GM18868 (cell line): Measurements from ENCODE around the gene TTC28.

Experiments used
- ATAC-seq: cut with Tn5 transposase; IDR thresholded peaks from one replicate; pipeline ENCODE4 v1.9.1; 2021; ENCODE audit warnings: mild to moderate bottlenecking, moderate library complexity; ENCODE audit not compliant: unreplicated experiment

Gene TTC28

DNA sequence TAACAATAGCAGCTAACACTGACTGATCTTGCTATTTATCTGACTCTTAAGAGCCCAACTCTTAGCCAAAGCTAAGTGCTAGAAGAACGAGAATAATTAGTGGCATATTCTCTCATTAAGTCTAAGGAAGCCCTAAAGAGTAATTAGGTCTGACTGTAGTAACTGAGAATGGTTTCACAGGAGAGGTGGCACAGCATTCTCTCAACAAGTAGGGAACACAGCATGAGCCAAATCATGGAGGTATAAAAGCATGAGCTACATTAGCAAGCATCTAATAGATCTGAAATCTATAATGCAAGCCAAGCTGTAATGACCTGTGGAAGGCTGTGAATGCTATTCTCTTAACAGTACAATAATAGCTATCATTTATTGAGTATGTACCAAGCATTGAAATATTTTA, 230.6 kb downstream of the TTC28 start:
- no peak for ATAC-seq

GRCh38 chr22:28448625-28449024, 231.0 kb downstream of the TTC28 start:
- ATAC-seq: no peak

DNA sequence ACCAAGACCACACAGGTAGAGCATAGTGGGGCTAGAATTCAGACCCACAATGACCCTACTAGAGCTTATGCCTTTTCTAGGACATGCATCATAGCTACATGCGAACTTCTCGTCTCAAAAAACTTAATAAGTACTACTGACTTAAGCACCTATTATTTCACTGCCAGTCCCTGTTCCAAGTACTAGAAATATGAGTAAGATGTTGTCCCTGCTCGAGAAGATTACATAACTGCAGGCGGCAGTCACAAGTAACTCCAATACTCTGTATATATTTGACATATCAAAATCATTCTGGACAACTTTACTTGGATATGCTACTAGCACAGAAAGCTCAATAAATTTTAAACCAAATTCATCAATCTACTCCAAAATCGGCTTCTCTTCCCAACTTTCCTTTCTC, 235.0 kb downstream of the TTC28 start:
- no peak for ATAC-seq

GRCh38 chr22:28443526-28443876, 236.1 kb downstream of the TTC28 start:
- ATAC-seq: no peak

DNA sequence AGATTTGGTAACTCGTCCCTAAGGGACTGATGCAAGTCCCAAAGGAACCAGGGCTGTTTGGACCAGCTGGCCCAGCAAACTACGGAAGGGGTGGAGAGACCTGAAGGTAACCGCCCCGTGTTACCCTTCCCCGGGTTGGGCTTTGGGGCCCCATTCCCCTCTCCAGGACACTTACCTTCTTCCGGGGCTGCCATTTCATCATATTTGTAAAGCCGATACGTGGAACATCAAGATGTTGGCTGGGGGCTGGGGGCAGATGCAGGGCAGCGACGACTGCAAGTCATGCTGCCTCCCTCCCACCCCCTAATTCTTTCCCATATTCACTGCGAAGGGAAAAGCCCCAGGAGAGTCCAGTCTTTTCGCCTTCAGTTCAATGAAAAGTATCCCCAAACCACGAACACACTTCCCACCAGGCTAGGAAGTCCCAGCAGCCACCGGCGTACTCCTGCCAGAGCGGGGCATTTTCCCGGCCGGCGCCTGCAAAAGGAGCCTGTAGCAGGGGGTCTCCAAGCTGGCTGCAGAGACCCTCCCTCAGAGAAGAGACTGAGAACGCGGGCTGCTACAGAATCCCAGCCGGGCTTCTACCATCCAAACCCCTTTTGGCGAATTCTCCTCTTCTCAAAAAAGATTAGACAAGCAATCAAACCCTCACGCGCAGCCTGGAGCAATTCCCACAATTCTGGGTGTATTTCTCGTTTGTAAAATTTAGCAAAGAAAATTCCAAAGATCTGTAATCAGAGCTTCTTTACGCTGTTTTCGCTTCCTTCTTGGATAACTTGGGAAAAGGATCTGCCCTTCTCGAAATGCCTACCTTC, 236.7 kb downstream of the TTC28 start:
- ATAC-seq: no peak

GRCh38 chr22:28442264-28442710, 237.4 kb downstream of the TTC28 start:
- ATAC-seq: peak; percentile 70

- ATAC-seq: no peak
These were observed 237.8 kb downstream of the TTC28 start for GRCh38 chr22:28441720-28442263.

DNA sequence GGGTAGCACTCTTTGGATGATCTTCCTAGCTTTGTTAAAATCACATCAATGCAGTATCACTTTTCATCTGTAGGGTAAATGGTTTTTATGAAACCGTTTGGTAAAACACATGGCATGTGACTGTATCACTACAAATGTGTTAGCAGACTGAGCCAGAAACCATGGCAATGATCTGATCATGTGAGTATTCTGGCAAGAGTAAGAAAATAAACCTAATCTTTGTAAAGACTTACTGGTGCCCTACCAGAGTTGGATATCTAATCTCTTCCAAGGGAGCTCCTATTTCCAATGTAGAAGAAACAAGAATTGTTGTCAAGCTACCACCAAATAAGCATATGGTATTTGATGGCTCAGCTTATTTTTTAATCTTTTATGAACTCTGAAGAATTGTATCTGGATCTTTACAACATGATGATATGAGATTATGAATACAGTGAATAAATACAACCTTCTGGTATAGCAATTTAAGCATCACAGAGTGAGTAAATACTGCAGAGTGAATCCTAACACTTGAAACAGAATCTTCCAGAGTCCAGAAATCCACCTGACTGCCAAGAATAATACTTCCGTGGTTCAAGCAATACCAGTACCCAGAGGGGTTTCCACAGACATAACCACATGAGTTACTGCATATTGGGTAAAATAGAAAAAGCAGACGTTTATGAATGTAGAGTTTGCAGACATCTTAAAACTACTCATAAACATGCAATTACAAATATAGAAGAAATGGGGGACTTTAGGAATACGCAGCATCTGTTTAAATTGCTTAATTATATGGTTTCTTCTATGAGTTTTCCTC, 238.8 kb downstream of the TTC28 start:
- ATAC-seq: no peak

DNA sequence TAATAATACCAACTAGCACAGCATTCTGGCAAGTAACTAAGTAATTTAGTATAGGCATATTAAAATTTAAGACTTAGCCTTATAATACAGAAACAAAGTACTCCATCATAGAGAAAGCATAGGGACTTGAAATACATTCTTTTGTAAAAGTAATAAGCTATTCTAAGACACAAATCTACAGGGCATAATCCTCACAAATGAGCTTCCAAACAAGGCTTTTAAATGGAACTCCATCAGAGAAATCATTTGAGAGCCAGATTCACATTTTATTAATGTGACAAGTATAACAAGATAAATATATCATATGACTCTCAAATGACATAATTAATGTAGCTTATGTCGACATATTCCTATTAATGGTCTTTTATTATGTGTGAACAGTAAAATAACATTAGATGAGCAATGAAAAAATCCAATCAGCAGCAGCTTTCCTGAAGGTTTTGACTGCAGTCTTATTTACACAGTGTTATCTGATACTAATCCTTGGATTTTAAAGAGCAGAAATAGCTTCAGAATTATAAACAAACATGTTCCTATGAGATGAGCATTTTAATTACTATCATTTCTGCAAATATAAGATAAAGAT, 241.4 kb downstream of the TTC28 start:
- ATAC-seq: no peak

DNA sequence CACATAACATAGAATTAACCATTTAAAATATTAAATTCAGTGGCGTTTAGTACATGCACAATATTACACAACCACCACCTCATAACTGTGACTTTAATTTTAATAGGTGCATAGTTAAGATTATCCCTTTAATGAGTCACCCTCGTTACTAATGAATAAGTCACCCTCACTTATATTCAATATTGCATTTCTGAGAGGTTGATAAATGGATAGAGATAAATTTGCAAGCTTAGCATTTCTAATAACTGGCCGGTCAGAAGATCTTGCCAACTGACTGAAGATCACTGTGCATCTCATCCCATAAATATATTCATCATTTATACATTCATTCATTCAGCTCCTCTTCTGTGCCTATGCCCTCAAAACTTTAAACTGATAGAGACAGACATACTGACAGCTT, 243.7 kb downstream of the TTC28 start:
- ATAC-seq: no peak

GRCh38 chr22:28435140-28435768, 244.4 kb downstream of the TTC28 start:
- no peak for ATAC-seq

DNA sequence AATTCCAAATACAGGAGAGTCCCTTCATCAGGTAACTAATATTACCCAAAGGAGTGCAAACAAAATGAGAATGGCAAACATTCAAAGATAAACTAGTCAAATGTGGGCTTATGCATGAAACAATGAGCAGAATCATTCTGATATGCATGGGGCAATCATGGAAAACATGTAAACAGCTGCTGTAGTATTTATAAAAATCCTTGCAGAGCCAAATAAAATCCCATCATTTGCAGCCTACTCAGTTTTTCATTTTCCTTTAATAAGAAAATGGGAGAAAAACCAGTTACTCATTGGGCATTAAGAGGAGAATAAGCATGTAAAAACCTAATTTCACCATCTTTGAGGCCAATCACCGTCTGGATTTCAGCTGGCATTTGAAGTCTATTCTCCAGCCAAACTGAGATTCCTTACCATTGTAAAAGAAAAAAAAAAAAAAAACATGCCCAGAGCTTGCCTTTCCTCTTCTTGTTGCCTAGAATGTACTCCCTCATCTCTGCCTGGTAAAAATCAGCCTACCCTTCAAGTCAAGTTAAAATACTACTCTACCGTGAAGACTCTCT, 249.1 kb downstream of the TTC28 start:
- no peak for ATAC-seq

GRCh38 chr22:28429711-28430110, 249.9 kb downstream of the TTC28 start:
- ATAC-seq: no peak

- ATAC-seq: no peak
These were observed 251.4 kb downstream of the TTC28 start for GRCh38 chr22:28428271-28428670.

- ATAC-seq: no peak
These were observed 253.1 kb downstream of the TTC28 start for GRCh38 chr22:28426346-28427132.

GRCh38 chr22:28425211-28425610, 254.4 kb downstream of the TTC28 start:
- ATAC-seq: no peak

DNA sequence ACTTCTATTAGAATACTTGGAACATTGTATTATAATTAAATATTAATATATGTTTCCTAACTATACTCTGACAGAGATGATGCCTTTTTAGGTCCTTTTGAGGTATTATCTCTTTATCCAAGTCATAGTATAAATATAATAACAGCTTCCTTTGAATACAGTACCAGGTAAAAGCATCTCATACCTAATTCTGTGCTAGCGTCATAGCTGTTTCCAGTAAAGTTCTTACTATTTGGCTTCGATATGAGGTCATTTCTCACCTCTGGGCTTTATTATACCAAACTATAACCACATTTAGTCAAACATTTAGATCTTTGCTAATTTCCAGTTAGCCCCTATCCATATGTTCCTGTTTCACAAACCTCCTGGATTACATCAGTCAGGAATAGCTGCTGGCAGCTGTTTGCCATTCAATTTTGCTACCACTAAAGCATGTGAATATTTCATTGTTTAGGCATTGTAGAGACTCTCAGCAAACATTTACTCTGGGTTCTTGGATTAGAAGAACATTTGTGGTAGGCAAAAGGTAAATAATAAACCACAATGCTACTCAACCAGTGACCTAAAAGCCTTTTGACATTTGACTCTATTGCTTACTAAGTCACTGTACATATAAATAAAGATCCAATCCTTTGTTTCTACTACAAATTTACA, 255.1 kb downstream of the TTC28 start:
- ATAC-seq: no peak

- ATAC-seq: no peak
These were observed 259.7 kb downstream of the TTC28 start for GRCh38 chr22:28419919-28420318.

GRCh38 chr22:28418008-28418407, 261.6 kb downstream of the TTC28 start:
- ATAC-seq: no peak
